Heart right ventricle (tissue), 16 donors: ENCODE measurements around the gene INTS11. TPM values are rescaled to one million over a fixed set of nuclear protein-coding genes. Genes with fewer than 3 reads are reported as not detected.

Source experiments
- ATAC-seq, 8 donors: fragments of 200-7000 bp; cut with Tn5 transposase; one replicate each; pipeline ENCODE4 v1.9.1; 2020; ENCODE audit warnings: mild to moderate bottlenecking in 8 of 8, moderate library complexity in 8 of 8, moderate number of reproducible peaks in 1 of 8
- DNase-seq, 2 donors: peaks; one replicate each; pipeline ENCODE4 v3.0.0-alpha.2; 2020
- H3K27ac ChIP-seq, 10 donors: fragments of 200-600 bp; sonication (generic) in 2 of 10; one replicate each; pipeline versions ENCODE4 v1.5.0 to v1.8.0; 2020 to 2022; ENCODE audit warnings: mild to moderate bottlenecking in 3 of 10
- H3K27me3 ChIP-seq, 7 donors: fragments of 200-600 bp; one replicate each; pipeline ENCODE4 v1.8.0; 2021 to 2022; ENCODE audit warnings: mild to moderate bottlenecking in 2 of 7
- H3K36me3 ChIP-seq, 9 donors: fragments of 200-600 bp; sonication (generic) in 1 of 9; one replicate each; pipeline versions ENCODE4 v1.5.0 to v1.8.0; 2020 to 2022; ENCODE audit warnings: mild to moderate bottlenecking in 2 of 9
- H3K4me1 ChIP-seq, 9 donors: fragments of 200-600 bp; sonication (generic) in 1 of 9; one replicate each; pipeline versions ENCODE4 v1.5.0 to v1.8.0; 2020 to 2022; ENCODE audit warnings: mild to moderate bottlenecking in 4 of 9
- H3K4me3 ChIP-seq, 10 donors: fragments of 200-600 bp; sonication (generic) in 2 of 10; one replicate each; pipeline versions ENCODE4 v1.5.0 to v1.8.0; 2020 to 2022; ENCODE audit warnings: mild to moderate bottlenecking in 7 of 10, moderate library complexity in 2 of 10
- H3K9me3 ChIP-seq, 11 donors: fragments of 200-600 bp in 10 of 11; sonication (generic) in 2 of 11; one replicate each; pipeline versions ENCODE4 v1.5.0 to v1.8.0; 2013 to 2022; ENCODE audit warnings: mild to moderate bottlenecking in 2 of 11, control low read depth in 1 of 11, moderate library complexity in 1 of 11
- WGBS, 2 donors: extraction: QIAGEN DNeasy Blood & Tissue Kit; methylation state at CpG; one replicate each; pipeline ENCODE4 v1.1.7; 2013; ENCODE audit warnings: inconsistent platforms in 1 of 2; 5-methylcytosine and 5-hydroxymethylcytosine counted together
- intact Hi-C, 10 donors: fragments of 100-400 bp; cut with DNase I; formaldehyde crosslinking; loops; one replicate each; pipeline versions ENCODE4 v1.11.1 to v1.14.2; 2022
- polyA plus RNA-seq, 2 donors: library from polyadenylated mRNA; stranded (reverse); fragments of 200-250 nt; gene quantifications; one replicate each; pipeline ENCODE4 v1.2.3, GENCODE V29; 2013
- total RNA-seq, 10 donors: library from RNA; stranded (reverse); fragmentation: NEBNext Ultra II Directional in 3 of 10; extraction: Animal tissue kit (Norgen Biotek cat#: 25700) in 3 of 10; gene quantifications; one replicate each; pipeline versions ENCODE4 v1.2.1 to v1.2.4, GENCODE V29; 2021 to 2023
- TF ChIP-seq, protein P1 (sequence below), 9 donors: fragments of 200-600 bp; sonication (generic) in 2 of 9; IDR thresholded peaks; one replicate each; pipeline versions ENCODE4 v1.5.0 to v1.8.0; 2021 to 2022; ENCODE audit warnings: antibody characterized with exemption in 9 of 9, mild to moderate bottlenecking in 5 of 9, moderate library complexity in 1 of 9
- donor health status: Arrhythmogenic right ventricular cardiomyopathy.
- donor health status: ischemic (EF 13 %, LVEDD 7.1; RV severe dilation, severe dysfunction).
- donor health status: healthy with polysubstance abuse.
- donor health status: DM: no; HTN: yes; CAD: no.
- donor health status: DM: no; HTN: no; CAD: no.
- donor health status: ischemic (EF 25% LVEDD 6.9; RV normal size, moderate dysfunction).
- donor health status: ischemic (EF 25% LVEDD 5.7; RV mildly dilated, moderate dysfunction).
- donor health status: healthy.
- donor health status: DM: yes; HTN: yes; CAD: no.
- donor health status: Ischemic cardiomyopathy.
- donor health status: ischemic (EF 35%, LVEDD 5.7; RV mildly dilated, moderate dysfunction).
- donor health status: nonischemic (EF 11% LVEDD 7.7; RV severe dilation, severe dysfunction).
- donor health status: DM: yes; HTN: yes; CAD: no.
- donor health status: PGD.
- donor health status: ischemic (EF 29% LVEDD 5.4; RV normal size, mild dysfunction).
- donor health status: nonischemic (EF 23%, LVEDD 6.1; RV moderate dilation, normal function).

Gene INTS11
- total and polyA plus RNA-seq, 12 donors = 44.7 to 269 (median 57.4) TPM

DNA sequence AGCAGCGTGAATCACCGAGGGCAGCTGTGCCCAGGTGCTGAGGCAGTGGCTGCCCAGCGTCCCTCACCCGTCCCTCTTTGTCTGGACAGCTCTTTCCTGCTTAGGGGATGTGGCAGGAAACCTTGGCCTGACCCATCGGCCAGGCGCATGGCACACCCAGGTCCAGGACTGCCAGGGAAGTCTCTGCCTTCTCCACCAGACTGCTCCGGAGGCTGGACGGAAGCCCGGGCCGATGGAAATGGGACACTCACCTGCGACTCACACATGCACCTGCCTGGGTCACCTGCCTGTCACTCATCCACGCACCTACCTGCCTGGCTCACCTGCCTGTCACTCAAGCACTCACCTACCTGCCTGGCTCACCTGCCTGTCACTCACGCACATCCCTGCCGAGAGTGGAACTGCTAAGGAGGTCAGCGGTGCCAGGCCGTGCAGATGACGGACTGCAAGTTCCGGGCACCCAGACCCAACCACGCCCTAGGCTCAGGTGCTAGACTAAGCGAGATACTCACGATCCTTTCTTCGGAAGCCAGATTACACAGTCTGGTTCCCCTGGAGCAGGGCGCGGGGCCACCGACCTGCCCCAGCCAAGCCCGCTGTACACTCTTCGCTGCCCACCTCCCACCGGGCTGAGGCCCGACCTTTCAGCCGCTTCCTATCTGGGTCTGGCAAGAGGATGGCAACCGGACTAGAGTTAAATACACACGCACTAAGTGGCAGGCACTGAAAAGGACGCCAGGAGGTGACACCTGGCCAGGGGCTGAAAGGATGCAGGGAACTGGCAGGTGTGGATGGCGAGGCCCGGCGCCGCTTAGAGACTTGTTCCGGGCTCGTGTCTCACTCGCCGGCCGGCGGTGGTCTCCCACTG lies 51.9 kb downstream of the INTS11 start:
- Histone ChIP-seq H3K9me3 (no peaks in the 10 kb centered on the region), H3K36me3 (peaks cover 0 to 33% (median 0%) of the 10 kb centered on the region in 9 donors), H3K4me1 (peaks cover 26 to 49% (median 41%) of the 10 kb centered on the region in 9 donors), H3K4me3 (peak overlapping the region; percentile 81 to 99 (median 96)), H3K27me3 (no peaks in the 10 kb centered on the region), H3K27ac (peak overlapping the region in 8 of 10 donors; percentile 90 to 95 (median 92))
- ATAC-seq (no peak), DNase-seq (no peak)
- intact Hi-C loops = loop anchor here in 1 of 10 donors (5.0 kb wide), 1 partner anchor 40 kb away; the partner anchor contains the start of genes B3GALT6 and SDF4
- WGBS, 2 donors = 32 to 35% methylated on average over 43 of the region's 43 CpGs
- TF ChIP-seq, protein P1, sequence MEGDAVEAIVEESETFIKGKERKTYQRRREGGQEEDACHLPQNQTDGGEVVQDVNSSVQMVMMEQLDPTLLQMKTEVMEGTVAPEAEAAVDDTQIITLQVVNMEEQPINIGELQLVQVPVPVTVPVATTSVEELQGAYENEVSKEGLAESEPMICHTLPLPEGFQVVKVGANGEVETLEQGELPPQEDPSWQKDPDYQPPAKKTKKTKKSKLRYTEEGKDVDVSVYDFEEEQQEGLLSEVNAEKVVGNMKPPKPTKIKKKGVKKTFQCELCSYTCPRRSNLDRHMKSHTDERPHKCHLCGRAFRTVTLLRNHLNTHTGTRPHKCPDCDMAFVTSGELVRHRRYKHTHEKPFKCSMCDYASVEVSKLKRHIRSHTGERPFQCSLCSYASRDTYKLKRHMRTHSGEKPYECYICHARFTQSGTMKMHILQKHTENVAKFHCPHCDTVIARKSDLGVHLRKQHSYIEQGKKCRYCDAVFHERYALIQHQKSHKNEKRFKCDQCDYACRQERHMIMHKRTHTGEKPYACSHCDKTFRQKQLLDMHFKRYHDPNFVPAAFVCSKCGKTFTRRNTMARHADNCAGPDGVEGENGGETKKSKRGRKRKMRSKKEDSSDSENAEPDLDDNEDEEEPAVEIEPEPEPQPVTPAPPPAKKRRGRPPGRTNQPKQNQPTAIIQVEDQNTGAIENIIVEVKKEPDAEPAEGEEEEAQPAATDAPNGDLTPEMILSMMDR (IDR thresholded peaks at IDR 0.05) = no peak

DNA sequence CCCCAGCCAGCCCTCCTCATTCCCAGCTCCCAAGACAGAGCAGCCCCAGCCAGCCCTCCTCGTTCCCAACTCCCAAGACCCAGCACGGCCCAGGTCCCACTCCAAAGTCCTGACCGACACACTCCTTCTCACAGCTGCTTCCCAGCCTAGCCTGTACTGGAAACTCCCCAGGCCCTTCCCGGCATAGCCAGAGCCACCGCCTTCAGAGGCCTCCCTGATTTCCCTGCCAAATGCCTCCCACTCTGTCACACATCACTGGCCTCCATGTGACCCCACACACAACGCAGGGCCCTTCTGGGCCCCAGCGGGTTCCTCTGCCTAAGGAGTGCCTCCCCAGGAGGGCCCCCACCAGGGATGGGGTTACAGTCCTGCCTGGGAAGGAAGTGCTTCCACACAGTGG lies 53.6 kb downstream of the INTS11 start:
- TF ChIP-seq, protein P1 (IDR thresholded peaks at IDR 0.05) = no peak
- Histone ChIP-seq H3K4me1 (peaks cover 26 to 49% (median 41%) of the 10 kb centered on the region in 9 donors), H3K27me3 (no peaks in the 10 kb centered on the region), H3K27ac (peak overlapping the region in 4 of 10 donors; percentile 11 to 51 (median 41)), H3K4me3 (peak overlapping the region in 5 of 10 donors; percentile 2 to 97 (median 9)), H3K9me3 (no peaks in the 10 kb centered on the region), H3K36me3 (peaks cover 0 to 50% (median 6%) of the 10 kb centered on the region in 9 donors)
- intact Hi-C loops = loop anchor here in 1 of 10 donors (5.0 kb wide), 1 partner anchor 39 kb away; the partner anchor contains the start of genes B3GALT6 and SDF4
- ATAC-seq (peak in 1 of 8 donors; percentile 19), DNase-seq (no peak)
- WGBS, 2 donors = 57 to 61% methylated on average over 7 of the region's 7 CpGs

DNA sequence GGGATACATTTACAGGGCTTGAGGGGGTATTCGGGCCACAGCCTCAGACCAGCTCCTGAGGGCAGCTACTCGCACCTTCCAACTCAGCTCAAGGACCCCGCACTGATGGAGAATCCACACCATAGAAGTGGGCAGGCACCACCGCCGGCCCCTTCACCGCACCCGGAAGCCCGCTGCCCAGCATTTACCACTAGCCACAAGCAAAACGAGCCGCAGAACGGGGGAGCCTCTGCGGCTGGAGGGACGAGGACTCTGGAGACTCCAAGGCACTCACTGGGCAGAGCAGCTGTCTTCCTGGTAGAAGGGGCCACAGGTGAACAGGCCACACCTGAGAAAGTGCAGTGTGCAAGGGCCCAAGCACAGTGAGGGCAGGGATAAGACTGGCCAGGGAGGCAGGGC lies 56.2 kb downstream of the INTS11 start:
- ATAC-seq (no peak), DNase-seq (no peak)
- H3K36me3 ChIP-seq = peaks cover 0 to 74% (median 18%) of the 10 kb centered on the region in 9 donors
- peaks cover 21 to 40% (median 34%) of the 10 kb centered on the region in 9 donors for H3K4me1 ChIP-seq
- no peaks in the 10 kb centered on the region for H3K27me3 ChIP-seq
- H3K9me3 ChIP-seq = no peaks in the 10 kb centered on the region
- no peak overlapping the region for H3K4me3 ChIP-seq
- 93 to 96% methylated on average over 13 of the region's 13 CpGs for WGBS, 2 donors
- no peak overlapping the region for H3K27ac ChIP-seq
- TF ChIP-seq, protein P1 (IDR thresholded peaks at IDR 0.05) = no peak
- intact Hi-C loops = no loop called here

DNA sequence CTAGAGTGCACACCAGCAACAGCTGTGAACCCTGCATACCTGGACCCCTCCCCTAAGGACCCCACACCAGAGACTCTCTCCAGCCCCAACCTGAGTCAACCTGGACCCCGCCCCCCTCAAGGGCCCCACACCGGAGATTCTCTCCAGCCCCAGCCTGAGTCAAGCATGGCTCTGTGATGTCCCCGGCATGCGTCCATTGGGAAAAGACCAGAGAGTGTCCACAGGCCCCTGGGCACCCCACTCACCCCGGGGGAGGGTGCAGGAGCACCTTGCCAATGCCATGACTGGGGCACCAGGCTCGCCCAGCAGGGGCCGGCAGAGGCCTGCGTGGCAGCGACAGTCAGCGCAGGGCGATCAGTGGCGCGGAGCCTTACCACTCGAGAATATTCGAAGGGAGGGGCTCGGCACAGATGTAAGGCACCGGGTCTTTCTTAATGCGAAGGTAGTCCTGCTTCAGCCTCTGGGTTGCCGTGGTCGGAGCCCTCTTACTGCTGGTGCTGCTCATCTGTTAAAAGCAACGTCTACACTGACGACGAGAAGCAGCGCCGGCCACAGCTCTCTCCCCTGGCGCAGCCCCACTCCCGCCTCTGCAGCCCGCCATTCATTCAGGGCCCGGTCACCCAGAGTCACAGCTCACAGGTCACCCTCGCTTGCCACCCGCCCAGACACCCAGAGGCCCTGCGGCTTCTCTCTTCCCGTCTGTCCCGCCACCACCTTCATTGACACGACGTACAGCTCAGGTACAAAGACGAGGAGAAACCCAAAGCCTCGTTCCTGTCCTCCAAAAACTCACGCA lies 56.8 kb downstream of the INTS11 start:
- TF ChIP-seq, protein P1 (IDR thresholded peaks at IDR 0.05) = no peak
- ATAC-seq (no peak), DNase-seq (no peak)
- Histone ChIP-seq H3K4me3 (no peak overlapping the region), H3K9me3 (no peaks in the 10 kb centered on the region), H3K36me3 (peaks cover 0 to 80% (median 24%) of the 10 kb centered on the region in 9 donors), H3K27me3 (no peaks in the 10 kb centered on the region), H3K4me1 (peaks cover 21 to 37% (median 30%) of the 10 kb centered on the region in 9 donors), H3K27ac (no peak overlapping the region)
- WGBS, 2 donors = 94 to 96% methylated on average over 39 of the region's 39 CpGs
- intact Hi-C loops = no loop called here
